Naive B cell (primary cell): ENCODE results near the gene CARMIL3. TPM values are rescaled to one million over a fixed set of nuclear protein-coding genes. Genes with fewer than 3 reads are reported as not detected.

ENCODE experiments used
- ATAC-seq, 2 donors: fragments of 150-1000 bp; cut with Tn5 transposase; 2 replicates each; pipeline ENCODE4 v1.10.0; 2021; ENCODE audit warnings: low read depth in 2 of 2, mild to moderate bottlenecking in 2 of 2, moderate library complexity in 2 of 2
- DNase-seq: peaks from one replicate; pipeline ENCODE4 v3.0.0; 2022
- H3K27ac Mint-ChIP-seq, 6 donors: one replicate each; pipeline ENCODE4 v1.8.0; 2020 to 2022; ENCODE audit warnings: mild to moderate bottlenecking in 6 of 6, mixed read lengths in 6 of 6, moderate library complexity in 5 of 6, inconsistent platforms in 2 of 6
- H3K27me3 Mint-ChIP-seq, 3 donors: one replicate each; pipeline ENCODE4 v1.8.0; 2021 to 2022; ENCODE audit warnings: mixed read lengths in 3 of 3, mild to moderate bottlenecking in 1 of 3
- H3K36me3 Mint-ChIP-seq, 2 donors: one replicate each; pipeline ENCODE4 v1.8.0; 2020 to 2022; ENCODE audit warnings: mixed read lengths in 2 of 2, inconsistent platforms in 1 of 2, mild to moderate bottlenecking in 1 of 2
- H3K4me1 Mint-ChIP-seq, 3 donors: one replicate each; pipeline ENCODE4 v1.8.0; 2020 to 2022; ENCODE audit warnings: mixed read lengths in 3 of 3, inconsistent platforms in 1 of 3, mild to moderate bottlenecking in 1 of 3, moderate library complexity in 1 of 3
- H3K4me3 Mint-ChIP-seq, 8 donors: one replicate each; pipeline ENCODE4 v1.8.0; 2020 to 2022; ENCODE audit warnings: mild to moderate bottlenecking in 8 of 8, mixed read lengths in 8 of 8, moderate library complexity in 8 of 8, inconsistent platforms in 2 of 8
- H3K9me3 Mint-ChIP-seq, 7 donors: one replicate each; pipeline ENCODE4 v1.8.0; 2020 to 2022; ENCODE audit warnings: mixed read lengths in 7 of 7, mild to moderate bottlenecking in 5 of 7, inconsistent platforms in 2 of 7, moderate library complexity in 1 of 7
- polyA plus RNA-seq, 6 donors: library from polyadenylated mRNA; unstranded; fragments of 300-500 nt; fragmentation: Illumina TruSeq; gene quantifications; one replicate each; pipeline ENCODE4 v1.2.3, GENCODE V29; 2021; ENCODE audit warnings: low read depth in 6 of 6

The CARMIL3 gene
- polyA plus RNA-seq, 6 donors from 2014 or later: 0.10 to 0.11 TPM; not detected in 4

GRCh38 chr14:24070285-24071143, 18.7 kb downstream of the CARMIL3 start:
- DNase-seq: no peak
- H3K27ac Mint-ChIP-seq: no peak overlapping the region
- ATAC-seq: no peak
- H3K36me3 Mint-ChIP-seq: no peaks in the 10 kb centered on the region
- H3K9me3 Mint-ChIP-seq: peaks cover 0 to 1% (median 0%) of the 10 kb centered on the region in 7 donors
- H3K4me3 Mint-ChIP-seq: no peak overlapping the region
- peaks cover 0 to 11% (median 0%) of the 10 kb centered on the region in 3 donors for H3K27me3 Mint-ChIP-seq
- H3K4me1 Mint-ChIP-seq: peaks cover 12 to 13% (median 13%) of the 10 kb centered on the region in 3 donors

GRCh38 chr14:24071144-24071697, 19.4 kb downstream of the CARMIL3 start, which contains the start of gene CPNE6:
TSS of gene CPNE6 (plus strand) at chr14:24071562. CDS start at chr14:24072937, 1,375 bp downstream.
- no peaks in the 10 kb centered on the region for H3K36me3 Mint-ChIP-seq
- H3K4me1 Mint-ChIP-seq: peaks cover 19 to 20% (median 19%) of the 10 kb centered on the region in 3 donors
- H3K4me3 Mint-ChIP-seq: no peak within 1 kb of the TSS
- peaks cover 0 to 11% (median 0%) of the 10 kb centered on the region in 3 donors for H3K27me3 Mint-ChIP-seq
- ATAC-seq: no peak
- peaks cover 0 to 1% (median 0%) of the 10 kb centered on the region in 7 donors for H3K9me3 Mint-ChIP-seq
- no peak for DNase-seq
- no peak within 1 kb of the TSS for H3K27ac Mint-ChIP-seq

DNA sequence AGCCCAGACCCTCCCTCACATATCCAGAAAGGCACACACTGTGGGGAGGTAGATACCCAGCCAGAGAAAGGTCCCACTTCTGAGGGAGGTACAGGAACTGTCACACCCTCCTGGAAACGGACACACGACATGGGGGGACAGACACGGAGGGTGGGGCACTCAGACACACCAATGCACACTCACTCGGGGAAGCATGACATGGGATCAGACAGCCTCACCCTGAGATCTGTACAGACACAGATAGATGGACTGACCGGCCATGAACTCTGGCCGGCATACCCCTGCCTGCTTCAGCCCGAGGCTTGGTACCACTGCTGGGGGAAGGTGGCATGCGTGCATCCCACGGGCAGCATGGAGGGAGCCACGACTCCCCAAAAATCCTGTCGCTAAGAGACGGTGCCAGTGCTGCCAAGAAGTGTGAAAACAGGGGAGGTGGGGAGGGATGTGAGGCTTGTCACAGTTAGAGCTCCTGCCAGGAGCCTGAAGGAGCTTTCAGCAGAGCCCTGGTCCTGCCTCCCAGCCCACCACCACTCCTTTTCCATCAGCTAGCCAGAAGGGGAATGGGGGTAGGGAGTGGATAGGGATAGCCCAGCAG, 20.1 kb downstream of the CARMIL3 start:
- H3K9me3 Mint-ChIP-seq: peaks cover 0 to 1% (median 0%) of the 10 kb centered on the region in 7 donors

DNA sequence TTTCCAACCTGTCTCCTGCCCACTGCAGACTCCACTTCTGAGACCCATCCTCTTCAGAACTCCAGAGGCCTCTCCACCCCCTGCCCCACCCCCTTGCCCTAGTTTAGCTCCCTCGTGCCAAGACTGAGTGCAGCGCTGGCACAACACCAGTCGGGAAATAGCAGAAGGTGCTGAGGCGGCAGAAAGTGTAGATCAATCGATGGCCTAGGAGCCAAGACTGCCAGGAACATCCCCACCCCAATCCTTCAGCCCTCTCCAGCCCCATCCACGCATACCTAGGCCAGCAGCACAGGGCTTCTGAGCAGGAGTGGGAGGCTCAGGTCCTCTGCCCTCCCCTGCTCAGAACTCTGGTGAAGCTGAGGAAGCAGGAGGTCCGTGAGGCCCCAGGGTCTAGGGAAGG, 20.6 kb downstream of the CARMIL3 start:
- H3K4me1 Mint-ChIP-seq: peaks cover 23 to 32% (median 25%) of the 10 kb centered on the region in 3 donors
- no peak overlapping the region for H3K27ac Mint-ChIP-seq
- H3K4me3 Mint-ChIP-seq: no peak overlapping the region

More for the DNA sequence above, 20.1 kb downstream of the CARMIL3 start:
- H3K27ac Mint-ChIP-seq: no peak overlapping the region
- no peaks in the 10 kb centered on the region for H3K36me3 Mint-ChIP-seq
- H3K4me3 Mint-ChIP-seq: no peak overlapping the region
- ATAC-seq (no peak), DNase-seq (no peak)
- H3K27me3 Mint-ChIP-seq: peaks cover 0 to 11% (median 0%) of the 10 kb centered on the region in 3 donors
- H3K4me1 Mint-ChIP-seq: peaks cover 23 to 27% (median 25%) of the 10 kb centered on the region in 3 donors

GRCh38 chr14:24072881-24073877, 21.4 kb downstream of the CARMIL3 start:
- no peak for ATAC-seq
- Mint-ChIP-seq H3K27me3 (peaks cover 0 to 11% (median 0%) of the 10 kb centered on the region in 3 donors), H3K4me3 (no peak overlapping the region), H3K27ac (no peak overlapping the region), H3K4me1 (peaks cover 25 to 36% (median 26%) of the 10 kb centered on the region in 3 donors), H3K36me3 (no peaks in the 10 kb centered on the region), H3K9me3 (peaks cover 0 to under 1% (median 0%) of the 10 kb centered on the region in 7 donors)
- no peak for DNase-seq

More for the DNA sequence above, 20.6 kb downstream of the CARMIL3 start:
- no peaks in the 10 kb centered on the region for H3K36me3 Mint-ChIP-seq
- ATAC-seq: no peak
- H3K27me3 Mint-ChIP-seq: peaks cover 0 to 11% (median 0%) of the 10 kb centered on the region in 3 donors
- H3K9me3 Mint-ChIP-seq: peaks cover 0 to 1% (median 0%) of the 10 kb centered on the region in 7 donors
- no peak for DNase-seq

- peaks cover 0 to 11% (median 0%) of the 10 kb centered on the region in 3 donors for H3K27me3 Mint-ChIP-seq
- H3K4me3 Mint-ChIP-seq: peak overlapping the region in 5 of 8 donors; percentile 35 to 51 (median 48)
- H3K36me3 Mint-ChIP-seq: no peaks in the 10 kb centered on the region
These were observed 23.0 kb downstream of the CARMIL3 start for GRCh38 chr14:24074625-24075484.

DNA sequence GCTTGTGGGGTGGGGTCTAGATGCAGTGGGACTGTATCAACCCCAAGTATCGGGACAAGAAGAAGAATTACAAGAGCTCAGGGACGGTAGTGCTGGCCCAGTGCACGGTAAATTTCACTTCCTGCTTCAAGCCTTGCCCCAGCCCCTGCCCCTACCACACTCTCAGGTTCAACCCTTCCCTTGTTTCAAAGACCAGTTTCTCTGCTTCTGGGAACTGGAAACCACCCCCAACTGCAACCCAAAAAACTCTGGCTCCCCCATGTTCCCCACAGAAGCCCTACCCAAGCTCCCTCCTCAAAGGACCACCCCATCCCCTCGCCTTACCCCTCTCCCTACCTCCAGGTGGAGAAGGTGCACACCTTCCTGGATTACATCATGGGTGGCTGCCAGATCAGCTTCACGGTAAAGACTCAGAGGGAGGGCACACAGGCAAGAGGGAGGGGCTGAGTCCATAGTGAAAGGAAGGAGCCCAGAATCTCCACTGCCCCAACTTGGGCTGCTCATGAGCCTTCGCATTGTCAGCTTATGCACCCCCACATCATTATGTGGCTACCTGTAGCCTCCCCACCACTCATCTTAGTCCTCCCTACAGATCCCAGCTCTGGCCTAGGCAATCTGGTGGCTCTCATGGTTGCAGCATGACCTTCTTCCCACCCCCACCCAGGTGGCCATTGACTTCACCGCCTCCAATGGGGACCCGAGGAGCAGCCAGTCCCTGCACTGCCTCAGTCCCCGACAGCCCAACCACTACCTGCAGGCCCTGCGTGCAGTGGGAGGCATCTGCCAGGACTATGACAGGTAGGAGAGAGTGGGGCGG, 23.9 kb downstream of the CARMIL3 start:
- Mint-ChIP-seq H3K9me3 (no peaks in the 10 kb centered on the region), H3K4me1 (peaks cover 40 to 56% (median 41%) of the 10 kb centered on the region in 3 donors), H3K27ac (peak overlapping the region; percentile 7 to 95 (median 62)), H3K36me3 (no peaks in the 10 kb centered on the region), H3K27me3 (peaks cover 0 to 5% (median 0%) of the 10 kb centered on the region in 3 donors), H3K4me3 (peak overlapping the region in 6 of 8 donors; percentile 35 to 77 (median 51))
- ATAC-seq: peak; percentile 91 to 93
- peak; percentile 33 for DNase-seq

More at GRCh38 chr14:24074625-24075484, 23.0 kb downstream of the CARMIL3 start:
- peaks cover 32 to 47% (median 34%) of the 10 kb centered on the region in 3 donors for H3K4me1 Mint-ChIP-seq
- ATAC-seq: peak in 1 of 2 donors; percentile 11
- no peaks in the 10 kb centered on the region for H3K9me3 Mint-ChIP-seq
- DNase-seq: no peak
- H3K27ac Mint-ChIP-seq: peak overlapping the region; percentile 7 to 95 (median 62)

- peaks cover 44 to 59% (median 44%) of the 10 kb centered on the region in 3 donors for H3K4me1 Mint-ChIP-seq
- no peaks in the 10 kb centered on the region for H3K36me3 Mint-ChIP-seq
- ATAC-seq: no peak
- H3K27me3 Mint-ChIP-seq: no peaks in the 10 kb centered on the region
- no peaks in the 10 kb centered on the region for H3K9me3 Mint-ChIP-seq
- no peak overlapping the region for H3K27ac Mint-ChIP-seq
- H3K4me3 Mint-ChIP-seq: no peak overlapping the region
- no peak for DNase-seq
These were observed 24.4 kb downstream of the CARMIL3 start for GRCh38 chr14:24076302-24076601.

GRCh38 chr14:24077086-24077485, 25.3 kb downstream of the CARMIL3 start:
- Mint-ChIP-seq H3K36me3 (no peaks in the 10 kb centered on the region), H3K27ac (peak overlapping the region in 2 of 6 donors; percentile 78 to 91)
- ATAC-seq: no peak

GRCh38 chr14:24078146-24078545, 26.3 kb downstream of the CARMIL3 start:
- peak overlapping the region in 3 of 8 donors; percentile 9 to 57 (median 20) for H3K4me3 Mint-ChIP-seq
- no peaks in the 10 kb centered on the region for H3K36me3 Mint-ChIP-seq
- DNase-seq (no peak), ATAC-seq (no peak)
- peak overlapping the region in 2 of 6 donors; percentile 69 to 85 for H3K27ac Mint-ChIP-seq
- no peaks in the 10 kb centered on the region for H3K9me3 Mint-ChIP-seq
- no peaks in the 10 kb centered on the region for H3K27me3 Mint-ChIP-seq
- H3K4me1 Mint-ChIP-seq: peaks cover 53 to 70% (median 53%) of the 10 kb centered on the region in 3 donors

More at GRCh38 chr14:24077086-24077485, 25.3 kb downstream of the CARMIL3 start:
- DNase-seq: no peak
- Mint-ChIP-seq H3K27me3 (no peaks in the 10 kb centered on the region), H3K4me1 (peaks cover 48 to 64% (median 48%) of the 10 kb centered on the region in 3 donors), H3K9me3 (no peaks in the 10 kb centered on the region), H3K4me3 (peak overlapping the region in 1 of 8 donors; percentile 42)
